Skeletal muscle cell (primary cell): ENCODE results near the gene F13A1.

Experiments
- DNase-seq: peaks from one replicate; pipeline ENCODE4 v3.0.0-alpha.2; 2010; ENCODE audit warnings: low read depth
- H3K4me3 ChIP-seq: 2 replicates; pipeline ENCODE4 v1.5.1; 2011; ENCODE audit warnings: low read depth, mild to moderate bottlenecking, control low read depth, low read length, moderate library complexity

Gene F13A1

GRCh38 chr6:6210994-6211393 lies 109.5 kb downstream of the F13A1 start:
- H3K4me3 ChIP-seq, result no peak overlapping the region
- no peak for DNase-seq

DNA sequence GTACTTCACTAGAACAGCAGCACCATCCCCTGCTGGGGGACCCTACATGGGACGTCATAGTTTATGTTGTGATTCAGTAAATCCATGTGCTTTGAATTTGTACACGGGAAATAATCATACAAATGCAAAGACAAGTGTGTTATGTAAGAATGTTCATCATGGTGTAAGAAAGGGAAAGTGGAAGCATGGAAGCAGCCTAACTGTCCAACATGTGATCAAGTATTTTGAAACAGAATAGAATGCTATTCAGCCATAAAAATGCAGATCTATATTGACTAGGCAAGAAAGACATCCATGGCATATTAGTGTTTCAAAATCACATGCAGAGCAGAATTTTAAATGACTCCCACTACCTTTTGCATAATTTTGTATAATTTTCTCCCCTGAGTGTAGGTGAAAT lies 117.6 kb downstream of the F13A1 start:
- DNase-seq, result no peak
- H3K4me3 ChIP-seq, result no peak overlapping the region

DNA sequence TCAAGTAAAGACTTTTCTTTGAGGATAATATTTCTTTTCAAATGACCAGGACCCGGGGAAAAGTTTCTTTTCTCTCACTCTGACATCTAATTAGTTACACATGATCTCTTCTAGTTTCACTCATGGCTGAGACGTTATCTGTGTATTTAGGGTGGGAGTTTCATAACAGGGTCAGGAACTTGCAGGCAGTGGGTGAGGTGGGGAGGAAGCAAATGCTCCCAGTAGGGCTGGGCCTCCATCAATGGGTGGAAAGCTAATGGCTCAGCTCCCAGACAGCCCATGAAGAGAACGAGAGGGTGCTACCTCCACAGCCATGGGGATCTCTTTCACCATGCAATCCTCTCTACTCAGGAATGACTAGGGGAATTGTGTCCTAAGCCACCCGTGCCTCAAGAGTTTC lies 119.3 kb downstream of the F13A1 start:
- no peak overlapping the region for H3K4me3 ChIP-seq
- no peak for DNase-seq

GRCh38 chr6:6199678-6200077 lies 120.8 kb downstream of the F13A1 start:
- no peak for DNase-seq
- no peak overlapping the region for H3K4me3 ChIP-seq

- H3K4me3 ChIP-seq, result no peak overlapping the region
- DNase-seq, result no peak
Measured at GRCh38 chr6:6196762-6197161, 123.7 kb downstream of the F13A1 start.

- no peak overlapping the region for H3K4me3 ChIP-seq
- no peak for DNase-seq
Measured at GRCh38 chr6:6195080-6195479, 125.4 kb downstream of the F13A1 start.

DNA sequence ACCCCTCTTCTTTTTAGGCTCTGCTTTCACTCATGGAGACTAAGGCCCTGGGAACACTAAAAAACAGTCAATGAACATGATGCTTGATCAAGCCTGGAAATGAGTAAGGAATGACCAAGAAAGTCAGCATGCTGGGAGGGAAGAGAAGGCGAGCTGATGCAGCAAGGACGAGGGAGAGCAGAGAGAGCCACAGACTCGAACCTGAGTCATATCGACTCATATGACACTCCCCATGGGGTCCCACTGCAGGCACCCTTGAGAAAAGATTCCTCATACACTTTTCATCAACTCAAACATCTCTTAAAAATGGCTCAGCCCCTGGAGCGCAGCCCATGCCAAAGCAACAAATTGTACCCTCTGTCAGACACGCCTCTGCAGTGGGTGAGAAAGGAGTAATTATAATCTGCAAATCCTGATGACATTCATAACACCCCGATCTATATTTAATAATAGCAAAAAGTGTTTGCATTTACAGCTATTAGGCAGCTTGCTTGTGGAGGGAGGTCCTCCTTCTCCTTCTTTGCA lies 127.2 kb downstream of the F13A1 start:
- H3K4me3 ChIP-seq, result no peak overlapping the region
- DNase-seq, result no peak

GRCh38 chr6:6191909-6192308 lies 128.6 kb downstream of the F13A1 start:
- no peak overlapping the region for H3K4me3 ChIP-seq
- no peak for DNase-seq

- DNase-seq, result no peak
- H3K4me3 ChIP-seq, result no peak overlapping the region
Measured at GRCh38 chr6:6191476-6191875, 129.0 kb downstream of the F13A1 start.

- no peak for DNase-seq
- H3K4me3 ChIP-seq, result no peak overlapping the region
Measured at GRCh38 chr6:6180684-6181083, 139.8 kb downstream of the F13A1 start.

- no peak overlapping the region for H3K4me3 ChIP-seq
- no peak for DNase-seq
Measured at GRCh38 chr6:6179858-6180623, 140.4 kb downstream of the F13A1 start.

DNA sequence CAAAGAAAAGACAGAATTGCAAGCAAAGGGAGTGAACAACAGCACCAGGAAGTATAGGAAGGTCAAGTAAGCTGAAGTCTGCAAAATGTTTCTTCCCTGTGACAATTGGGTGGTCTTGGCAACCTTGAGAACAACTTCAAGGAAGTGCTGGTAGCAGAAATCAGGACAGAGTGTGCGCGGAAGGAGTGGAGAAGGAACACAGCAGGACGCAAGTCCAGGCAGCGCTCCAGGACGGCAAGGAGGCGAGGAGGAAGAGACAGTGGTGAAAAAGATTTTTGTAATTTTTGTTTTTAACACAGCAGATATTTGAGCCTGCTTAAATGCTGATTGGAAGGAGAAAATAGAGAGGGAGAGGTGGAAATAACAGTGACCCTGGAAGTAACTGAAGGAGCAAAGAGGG lies 141.7 kb downstream of the F13A1 start:
- DNase-seq, result no peak
- no peak overlapping the region for H3K4me3 ChIP-seq

GRCh38 chr6:6177754-6178153 lies 142.7 kb downstream of the F13A1 start:
- no peak for DNase-seq
- H3K4me3 ChIP-seq, result no peak overlapping the region

GRCh38 chr6:6176586-6177228 lies 143.8 kb downstream of the F13A1 start:
- no peak overlapping the region for H3K4me3 ChIP-seq
- no peak for DNase-seq

GRCh38 chr6:6176127-6176526 lies 144.3 kb downstream of the F13A1 start:
- no peak overlapping the region for H3K4me3 ChIP-seq
- DNase-seq, result no peak

DNA sequence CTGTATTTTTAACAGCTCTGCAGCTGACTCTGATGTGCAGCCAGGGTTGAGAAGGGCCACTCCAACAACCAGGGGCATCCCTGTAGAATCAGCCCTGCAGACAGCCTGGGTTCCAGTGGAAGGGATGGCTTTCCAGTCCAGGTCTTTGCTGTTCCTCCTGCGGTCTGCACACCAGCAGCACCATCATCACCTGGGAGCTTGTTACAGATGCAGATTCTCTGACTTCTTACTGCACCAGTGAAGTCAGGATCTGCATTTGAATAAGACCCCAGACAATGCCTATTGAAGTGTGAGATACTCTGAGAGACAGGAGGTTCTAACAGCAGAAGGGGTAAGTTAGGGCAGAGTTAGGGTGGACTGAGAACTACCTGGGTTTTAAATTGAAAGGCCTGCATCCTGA lies 151.3 kb downstream of the F13A1 start:
- H3K4me3 ChIP-seq, result no peak overlapping the region
- DNase-seq, result no peak

DNA sequence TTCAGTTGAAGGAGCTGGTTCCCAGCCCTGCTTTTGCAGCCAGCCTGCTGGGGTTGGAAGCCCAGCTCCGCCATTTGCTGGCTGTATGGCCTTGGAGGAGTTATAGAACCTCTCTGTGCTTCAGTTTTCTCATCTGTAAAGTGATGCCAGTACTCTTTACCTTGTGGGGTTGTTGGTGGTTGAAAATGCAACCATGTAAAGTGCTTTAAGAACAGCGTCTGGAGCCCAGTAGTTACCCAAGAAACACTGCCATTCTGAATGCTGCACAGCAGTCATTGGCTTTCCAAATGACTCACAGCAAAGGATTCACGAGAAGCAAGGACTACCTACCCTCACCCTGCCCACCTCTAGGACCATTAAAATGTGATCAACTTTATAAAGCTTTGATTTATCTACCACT lies 154.4 kb downstream of the F13A1 start:
- DNase-seq, result no peak
- no peak overlapping the region for H3K4me3 ChIP-seq

- H3K4me3 ChIP-seq, result no peak overlapping the region
- DNase-seq, result no peak
Measured at GRCh38 chr6:6164367-6164766, 156.1 kb downstream of the F13A1 start.

DNA sequence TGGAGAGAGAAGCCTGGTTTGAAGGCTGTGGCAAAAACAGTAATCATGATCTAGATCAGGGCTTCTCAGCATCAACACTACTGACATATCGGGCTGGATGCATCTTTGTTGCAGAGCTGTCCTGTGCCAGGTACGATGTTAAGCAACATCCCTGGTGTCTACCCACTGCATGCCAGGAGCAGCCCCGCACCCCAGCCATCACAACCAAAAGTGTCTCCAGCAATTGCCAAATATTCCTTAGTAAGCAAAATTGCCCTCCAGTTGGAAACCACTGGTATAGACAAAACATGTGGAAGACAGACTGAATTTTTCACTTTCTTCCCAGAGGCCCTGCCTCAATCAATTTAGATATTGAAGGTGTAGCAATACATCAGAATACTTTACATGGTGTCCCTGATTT lies 166.1 kb downstream of the F13A1 start:
- no peak for DNase-seq
- H3K4me3 ChIP-seq, result no peak overlapping the region

DNA sequence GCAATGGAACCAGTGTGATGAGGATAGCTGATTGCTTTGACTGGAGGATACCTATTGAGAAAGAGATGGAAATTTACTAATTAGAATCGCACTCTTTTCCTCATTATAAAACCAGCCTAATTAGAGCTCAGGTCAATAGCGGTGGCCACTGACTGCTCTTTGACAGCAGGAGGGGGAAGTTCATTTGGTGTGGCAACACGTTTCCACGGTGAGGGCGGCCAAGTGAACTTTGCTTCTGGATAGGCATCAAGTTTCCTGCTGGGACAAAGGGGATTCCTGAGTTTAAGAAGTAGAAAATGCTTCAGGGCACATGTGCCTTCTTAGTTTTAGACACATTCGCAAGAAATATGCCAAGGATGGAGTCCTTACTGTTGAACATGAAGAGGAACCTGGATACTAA lies 168.4 kb downstream of the F13A1 start:
- H3K4me3 ChIP-seq, result no peak overlapping the region
- DNase-seq, result no peak

GRCh38 chr6:6148192-6148815 lies 172.2 kb downstream of the F13A1 start:
- H3K4me3 ChIP-seq, result no peak overlapping the region
- no peak for DNase-seq
